HG03460 (cell line): ENCODE results near the gene ABCF1.

ENCODE experiments used
- ATAC-seq: cut with Tn5 transposase; IDR thresholded peaks from one replicate; pipeline ENCODE4 v1.9.1; 2021; ENCODE audit not compliant: unreplicated experiment

Gene ABCF1

DNA sequence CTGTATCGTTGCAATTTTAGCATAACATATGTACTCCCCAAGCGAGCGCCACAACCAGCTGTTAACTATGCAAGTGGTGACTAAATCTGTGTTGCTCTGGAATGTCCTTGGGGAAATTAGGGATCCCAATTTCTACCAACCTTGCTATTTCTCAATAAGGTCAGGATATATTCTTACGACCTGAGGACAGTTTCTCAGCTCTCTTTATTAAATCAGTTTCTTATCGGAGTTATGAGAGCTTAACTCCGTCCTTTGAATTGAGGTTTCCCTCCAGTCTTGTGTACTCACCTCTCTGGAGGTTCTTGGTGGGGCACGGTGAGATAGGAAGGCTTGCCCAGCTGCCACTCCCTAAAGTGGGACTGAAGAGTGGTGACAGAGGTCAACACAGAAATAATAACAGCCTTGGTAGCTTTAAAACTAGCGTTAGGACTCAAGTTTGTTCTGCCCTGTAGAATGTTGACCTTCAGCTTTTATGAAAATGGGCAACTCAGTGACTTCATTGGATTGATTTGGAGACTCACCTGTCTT lies 47.1 kb downstream of the ABCF1 start:
- ATAC-seq = no peak

DNA sequence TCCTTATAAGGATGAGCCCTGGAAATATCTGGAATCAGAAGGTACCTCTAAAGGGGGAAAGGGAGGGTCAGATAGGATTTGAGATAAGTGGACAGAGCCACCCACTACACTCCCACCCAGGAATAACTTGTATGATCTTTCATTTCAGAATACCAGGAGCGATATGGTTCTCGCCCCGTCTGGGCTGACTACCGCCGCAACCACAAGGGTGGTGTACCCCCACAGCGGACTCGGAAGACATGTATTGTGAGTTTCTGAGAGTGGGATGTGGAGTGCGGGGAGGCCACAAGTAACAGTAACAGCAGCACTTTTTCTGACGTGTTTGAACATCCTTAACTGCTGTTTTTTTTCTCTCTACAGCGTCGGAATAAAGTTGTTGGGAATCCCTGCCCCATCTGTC lies 48.3 kb downstream of the ABCF1 start:
- ATAC-seq = no peak

- no peak for ATAC-seq
These were observed 54.3 kb downstream of the ABCF1 start for GRCh38 chr6:30625511-30625910.

- peak; percentile 81 for ATAC-seq
These were observed 55.5 kb downstream of the ABCF1 start, which contains the start of gene ATAT1 for GRCh38 chr6:30626484-30627366. ATAT1 (plus strand) TSS chr6:30626874.

DNA sequence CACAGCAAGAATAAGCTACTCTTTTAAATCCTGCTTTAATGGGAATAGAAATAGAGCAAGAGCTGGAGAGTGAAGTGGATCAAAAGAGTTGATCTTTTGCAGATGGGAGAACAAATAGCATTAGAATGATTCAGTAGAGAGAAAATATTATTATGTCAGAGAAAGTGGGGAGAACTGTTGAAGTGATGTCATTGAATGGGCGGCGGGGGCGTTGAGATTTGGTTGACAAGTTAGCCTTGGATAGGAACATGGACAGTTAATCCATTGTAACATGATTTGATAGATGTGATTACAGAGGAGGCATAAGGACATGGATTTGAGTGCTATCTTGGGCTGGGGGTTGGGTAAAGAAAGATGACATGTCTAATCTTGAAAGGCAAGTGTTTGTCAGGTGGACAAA lies 64.6 kb downstream of the ABCF1 start:
- no peak for ATAC-seq

- no peak for ATAC-seq
These were observed 69.2 kb downstream of the ABCF1 start for GRCh38 chr6:30640481-30640880.

GRCh38 chr6:30641048-30641447 lies 69.8 kb downstream of the ABCF1 start:
- no peak for ATAC-seq
